PC-9 (cell line): ENCODE results near the gene IRF2BPL. TPM values are rescaled to one million over a fixed set of nuclear protein-coding genes. Genes with fewer than 3 reads are reported as not detected.
A peak's percentile ranks its signal among the peaks of the same experiment; 100 is the strongest.

Source experiments
- BruUV-seq: library from RNA; stranded (reverse); fragments of 400-500 nt; replicated peaks from 2 replicates; lab custom pipeline; 2021; lab: Mats Ljungman, UMichigan
- CTCF ChIA-PET: fragments of 300-600 bp; sonication (Branson Sonifier 250); formaldehyde crosslinking; loops from one replicate; lab custom pipeline; 2022; ENCODE audit warnings: antibody characterized with exemption; lab: Charles Lee
- POLR2A ChIA-PET: fragments of 300-600 bp; sonication (Branson Sonifier 250); formaldehyde crosslinking; loops from one replicate; lab custom pipeline; 2022; ENCODE audit warnings: antibody characterized with exemption; ENCODE audit not compliant: unreplicated experiment; lab: Charles Lee
- DNase-seq, 2 experiments: peaks; one replicate each; pipeline versions ENCODE4 v3.0.0 to v3.0.0-alpha.2; 2015 to 2022; ENCODE audit warnings: mixed read lengths in 1 of 2
- H2AFZ ChIP-seq: fragments of 200-600 bp; sonication (generic); 2 replicates; pipeline ENCODE4 v1.8.1; 2017; ENCODE audit warnings: antibody characterized with exemption
- H3F3A ChIP-seq: fragments of 200-600 bp; sonication (generic); 2 replicates; pipeline ENCODE4 v1.8.1; 2017; ENCODE audit warnings: antibody characterized with exemption, mild to moderate bottlenecking, low read depth; ENCODE audit not compliant: insufficient read depth
- H3K27ac ChIP-seq: fragments of 200-600 bp; sonication (generic); 2 replicates; pipeline ENCODE4 v1.6.1; 2016; ENCODE audit warnings: mixed run types
- H3K27me3 ChIP-seq: fragments of 200-600 bp; sonication (generic); 2 replicates; pipeline ENCODE4 v1.6.1; 2016; ENCODE audit warnings: low read depth, mixed run types; ENCODE audit not compliant: insufficient read depth
- H3K36me3 ChIP-seq: fragments of 200-600 bp; sonication (generic); 2 replicates; pipeline ENCODE4 v1.6.1; 2016; ENCODE audit warnings: low read depth, mixed run types
- H3K4me1 ChIP-seq: fragments of 200-600 bp; sonication (generic); replicated peaks from 2 replicates; pipeline ENCODE4 v1.6.1; 2016; ENCODE audit warnings: mixed run types; ENCODE audit not compliant: insufficient read depth
- H3K4me2 ChIP-seq: fragments of 200-600 bp; sonication (generic); 2 replicates; pipeline ENCODE4 v1.6.1; 2017; ENCODE audit warnings: mixed run types
- H3K4me3 ChIP-seq: fragments of 200-600 bp; sonication (generic); 2 replicates; pipeline ENCODE4 v1.6.1; 2016; ENCODE audit warnings: mixed run types
- H3K79me2 ChIP-seq: fragments of 200-600 bp; sonication (generic); 2 replicates; pipeline ENCODE4 v1.6.1; 2017; ENCODE audit warnings: low read depth, mixed run types
- H3K9me2 ChIP-seq: fragments of 200-600 bp; sonication (generic); 2 replicates; pipeline ENCODE4 v1.8.1; 2017; ENCODE audit warnings: mild to moderate bottlenecking; ENCODE audit not compliant: insufficient read depth
- H3K9me3 ChIP-seq: fragments of 200-600 bp; sonication (generic); 2 replicates; pipeline ENCODE4 v1.8.1; 2016; ENCODE audit warnings: low read depth; ENCODE audit not compliant: insufficient read depth
- H4K20me1 ChIP-seq: fragments of 200-600 bp; sonication (generic); 2 replicates; pipeline ENCODE4 v1.8.1; 2017; ENCODE audit not compliant: insufficient read depth
- EZH2 ChIP-seq: fragments of 200-600 bp; sonication (generic); IDR thresholded peaks from 2 replicates; pipeline ENCODE4 v1.8.0; 2017; ENCODE audit warnings: antibody characterized with exemption, low read depth
- intact Hi-C: fragments of 100-400 bp; cut with micrococcal nuclease; formaldehyde crosslinking; loops from one replicate; pipeline ENCODE4 v1.10.0; 2022; ENCODE audit not compliant: unreplicated experiment
- total RNA-seq: library from RNA; stranded (reverse); gene quantifications from 2 replicates; pipeline ENCODE4 v1.2.3, GENCODE V29; 2021
- TF ChIP-seq, protein P1 (sequence below): fragments of 200-600 bp; sonication (generic); conservative IDR thresholded peaks from 2 replicates; pipeline ENCODE4 v1.6.1; 2017; ENCODE audit warnings: mixed run types, antibody characterized with exemption, mild to moderate bottlenecking, moderate library complexity

IRF2BPL gene
- total RNA-seq, 1 experiment from 2014 or later, result 74.6 TPM

DNA sequence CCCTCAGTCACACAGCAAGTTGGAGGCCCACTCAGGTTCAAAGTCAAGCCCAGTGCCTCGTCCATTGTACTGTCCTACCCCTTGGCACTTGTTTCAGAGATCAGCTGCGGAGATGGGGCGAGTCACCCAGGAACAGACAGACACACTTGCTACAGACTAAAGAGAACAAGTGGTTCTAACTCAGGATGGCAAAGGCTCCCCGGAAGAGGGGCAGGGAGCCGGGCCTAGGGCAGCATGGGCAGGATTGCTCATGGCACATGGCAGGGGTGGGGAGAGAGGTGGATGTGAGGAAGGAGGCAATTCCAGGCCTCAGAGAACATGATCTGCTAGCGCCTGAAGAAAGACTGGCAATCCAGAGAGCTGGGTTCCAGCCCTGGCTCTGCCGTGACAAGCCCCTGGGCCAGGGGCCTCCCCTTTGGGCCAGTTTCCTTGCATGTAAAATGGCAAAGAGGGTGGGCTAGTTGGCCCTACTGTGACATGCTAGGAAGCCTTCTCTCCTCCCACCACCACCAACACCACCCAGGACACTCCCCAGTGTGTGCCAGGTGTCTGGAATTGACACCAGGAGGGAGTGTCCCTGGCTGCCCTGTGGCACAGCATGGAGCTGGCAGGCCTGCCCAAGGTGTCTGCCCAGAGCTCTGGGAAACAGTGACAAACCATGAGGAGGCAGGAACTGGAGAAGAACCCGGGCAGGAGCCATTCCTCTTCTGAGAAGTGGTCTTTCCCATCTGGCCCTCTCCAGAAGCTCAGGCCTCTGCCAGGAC lies 24.0 kb upstream of the IRF2BPL start:
- H4K20me1 ChIP-seq, result no peaks in the 10 kb centered on the region
- CTCF ChIA-PET, result interaction anchor here (0.5 to 0.6 kb wide), 2 partner anchors 13 to 342 kb away, joined by 3 read pairs; no protein-coding TSS in a partner anchor
- 0 out of 2 replicates have a peak, but pooled peaks cover 5% of the 10 kb centered on the region for H3K9me3 ChIP-seq
- no peak overlapping the region for H3K27ac ChIP-seq
- no peak overlapping the region for H2AFZ ChIP-seq
- POLR2A ChIA-PET, result interaction anchor here (0.6 kb wide), 1 partner anchor 66 kb away, joined by 24 read pairs; no protein-coding TSS in a partner anchor
- TF ChIP-seq, protein P1, sequence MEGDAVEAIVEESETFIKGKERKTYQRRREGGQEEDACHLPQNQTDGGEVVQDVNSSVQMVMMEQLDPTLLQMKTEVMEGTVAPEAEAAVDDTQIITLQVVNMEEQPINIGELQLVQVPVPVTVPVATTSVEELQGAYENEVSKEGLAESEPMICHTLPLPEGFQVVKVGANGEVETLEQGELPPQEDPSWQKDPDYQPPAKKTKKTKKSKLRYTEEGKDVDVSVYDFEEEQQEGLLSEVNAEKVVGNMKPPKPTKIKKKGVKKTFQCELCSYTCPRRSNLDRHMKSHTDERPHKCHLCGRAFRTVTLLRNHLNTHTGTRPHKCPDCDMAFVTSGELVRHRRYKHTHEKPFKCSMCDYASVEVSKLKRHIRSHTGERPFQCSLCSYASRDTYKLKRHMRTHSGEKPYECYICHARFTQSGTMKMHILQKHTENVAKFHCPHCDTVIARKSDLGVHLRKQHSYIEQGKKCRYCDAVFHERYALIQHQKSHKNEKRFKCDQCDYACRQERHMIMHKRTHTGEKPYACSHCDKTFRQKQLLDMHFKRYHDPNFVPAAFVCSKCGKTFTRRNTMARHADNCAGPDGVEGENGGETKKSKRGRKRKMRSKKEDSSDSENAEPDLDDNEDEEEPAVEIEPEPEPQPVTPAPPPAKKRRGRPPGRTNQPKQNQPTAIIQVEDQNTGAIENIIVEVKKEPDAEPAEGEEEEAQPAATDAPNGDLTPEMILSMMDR, result no peak
- no peak for TF ChIP-seq EZH2
- H3K4me1 ChIP-seq, result peaks cover 9% of the 10 kb centered on the region; the same call in 1 of the 2 replicates
- no peaks in the 10 kb centered on the region for H3K79me2 ChIP-seq
- intact Hi-C loops, result loop anchor here (1.0 kb wide), 1 partner anchor 10 kb away; no protein-coding TSS in a partner anchor
- H3K36me3 ChIP-seq, result no peaks in the 10 kb centered on the region
- no peak overlapping the region; the same call in 1 of the 2 replicates for H3K4me2 ChIP-seq
- no TSS peak for BruUV-seq
- no peak for DNase-seq
- H3K9me2 ChIP-seq, result no peaks in the 10 kb centered on the region
- H3K27me3 ChIP-seq, result no peaks in the 10 kb centered on the region
- H3K4me3 ChIP-seq, result no peak overlapping the region
- H3F3A ChIP-seq, result peaks cover 10% of the 10 kb centered on the region

DNA sequence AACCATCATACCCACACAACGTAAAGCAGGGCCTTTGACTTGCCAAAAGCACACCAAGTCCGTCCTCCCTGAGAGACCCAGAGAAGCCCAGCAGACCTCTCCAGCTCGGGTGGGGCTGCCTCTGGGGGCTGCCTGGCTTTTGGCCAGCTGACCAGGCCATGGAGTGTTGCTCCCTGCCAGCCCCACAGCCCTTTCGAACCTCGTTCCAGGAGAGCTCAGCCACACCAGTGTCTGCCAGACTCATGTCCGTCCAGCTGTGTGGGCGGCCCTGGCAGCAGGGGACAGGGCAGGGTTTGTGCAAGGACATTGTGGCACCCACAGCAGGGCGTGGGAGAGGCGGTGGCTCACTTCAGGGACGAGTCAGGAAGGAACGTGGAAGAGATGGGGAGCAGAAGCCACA lies 22.6 kb upstream of the IRF2BPL start:
- H3K9me3 ChIP-seq, result 0 out of 2 replicates have a peak, but pooled peaks cover 5% of the 10 kb centered on the region
- no peaks in the 10 kb centered on the region for H4K20me1 ChIP-seq
- H3K27me3 ChIP-seq, result no peaks in the 10 kb centered on the region
- no peak for TF ChIP-seq EZH2
- TF ChIP-seq, protein P1, result no peak
- BruUV-seq, result no TSS peak
- H2AFZ ChIP-seq, result no peak overlapping the region
- H3K79me2 ChIP-seq, result no peaks in the 10 kb centered on the region
- CTCF ChIA-PET, result interaction anchor here (0.6 to 1.3 kb wide), 4 partner anchors 8 to 1489 kb away, joined by 3 to 6 read pairs (median 5); no protein-coding TSS in a partner anchor
- H3K4me1 ChIP-seq, result peaks cover 23% of the 10 kb centered on the region
- no peaks in the 10 kb centered on the region for H3K9me2 ChIP-seq
- H3K36me3 ChIP-seq, result no peaks in the 10 kb centered on the region
- no peak overlapping the region for H3K4me3 ChIP-seq
- peaks cover 24% of the 10 kb centered on the region for H3F3A ChIP-seq
- no peak overlapping the region for H3K4me2 ChIP-seq
- H3K27ac ChIP-seq, result no peak overlapping the region
- DNase-seq, result no peak
- intact Hi-C loops, result no loop called here
- POLR2A ChIA-PET, result interaction anchor here (0.7 kb wide), 1 partner anchor 400 kb away, joined by 15 read pairs; no protein-coding TSS in a partner anchor

DNA sequence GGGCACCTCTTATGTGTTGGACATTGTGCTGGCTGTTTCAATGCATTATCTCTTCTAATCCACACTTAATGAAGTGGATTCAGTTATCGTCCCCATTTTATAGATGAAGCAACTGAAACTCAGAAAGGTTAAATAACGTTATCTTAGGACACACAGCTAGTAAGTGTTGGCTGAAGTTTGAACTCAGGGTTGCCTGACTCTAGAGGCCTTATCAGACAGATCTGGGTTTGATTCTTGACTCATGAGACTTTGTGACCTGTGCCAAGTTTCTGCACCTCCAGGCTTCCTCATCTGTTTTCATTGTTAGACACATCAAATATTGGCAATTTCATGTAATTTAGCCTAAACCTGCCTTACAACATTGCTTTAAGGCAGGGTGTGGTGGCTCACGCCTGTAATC lies 18.2 kb upstream of the IRF2BPL start:
- Histone ChIP-seq H3K9me2 (no peaks in the 10 kb centered on the region), H3K79me2 (no peaks in the 10 kb centered on the region), H3F3A (peaks cover 63% of the 10 kb centered on the region), H3K36me3 (no peaks in the 10 kb centered on the region), H3K4me2 (peak overlapping the region; percentile 66), H3K4me1 (peaks cover 59% of the 10 kb centered on the region), H3K4me3 (no peak overlapping the region), H2AFZ (no peak overlapping the region), H4K20me1 (no peaks in the 10 kb centered on the region), H3K9me3 (0 out of 2 replicates have a peak, but pooled peaks cover 5% of the 10 kb centered on the region), H3K27ac (peak overlapping the region; percentile 82), H3K27me3 (no peaks in the 10 kb centered on the region)
- POLR2A ChIA-PET, result interaction anchor here (0.5 to 0.6 kb wide), 2 partner anchors 49 to 787 kb away, joined by 4 to 12 read pairs; no protein-coding TSS in a partner anchor
- CTCF ChIA-PET, result interaction anchor here (0.5 to 2.6 kb wide), 5 partner anchors 13 to 129 kb away, joined by 3 to 6 read pairs (median 3); no protein-coding TSS in a partner anchor
- no peak for TF ChIP-seq EZH2
- TF ChIP-seq, protein P1, result no peak
- peak in 1 of 2 experiments; percentile 98 for DNase-seq
- intact Hi-C loops, result no loop called here
- BruUV-seq, result no TSS peak
